Astrocyte (in vitro differentiated cells and primary cell): ENCODE results near the gene ZNF718.

Source experiments
- EZH2 ChIP-seq: IDR thresholded peaks from 2 replicates; pipeline ENCODE4 v1.6.1; 2012; ENCODE audit warnings: mild to moderate bottlenecking, low read length, inconsistent platforms; ENCODE audit not compliant: insufficient read depth
- TF ChIP-seq, protein P1 (sequence below): IDR thresholded peaks from 2 replicates; pipeline ENCODE4 v1.5.1; 2011; ENCODE audit warnings: low read depth, mild to moderate bottlenecking, inconsistent platforms, low read length, moderate library complexity; ENCODE audit not compliant: insufficient read depth

DNA sequence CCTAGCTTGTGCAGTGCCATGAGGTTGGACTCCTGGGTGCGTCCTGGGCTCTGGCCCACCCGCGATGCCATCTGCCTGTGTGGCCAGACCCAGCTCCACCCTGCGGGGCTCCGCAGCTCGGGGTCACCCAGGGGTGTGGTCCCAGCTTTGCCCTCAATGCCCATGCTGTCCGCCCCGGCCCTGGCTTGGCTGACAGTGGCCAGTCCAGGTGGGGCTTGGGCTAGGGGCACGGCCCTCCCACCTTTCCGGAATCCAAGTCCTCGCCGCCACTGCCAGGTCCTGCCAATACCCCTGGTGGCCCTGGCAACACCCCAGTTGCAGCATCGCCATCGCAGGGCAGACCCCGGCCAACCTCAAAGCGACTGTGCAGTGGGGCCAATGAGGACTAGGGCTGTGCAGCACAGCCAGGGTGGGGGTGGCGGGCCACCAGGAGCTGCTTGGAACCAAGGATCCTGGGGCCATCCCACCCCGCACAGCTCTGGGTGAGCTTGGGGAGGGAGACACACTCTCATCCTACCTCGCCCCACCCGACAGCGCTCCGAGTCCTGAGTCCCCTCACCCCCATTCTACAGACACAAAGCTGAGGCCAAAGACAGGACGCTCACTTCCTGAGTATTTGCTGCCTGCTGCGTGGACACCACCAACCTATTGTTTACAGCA lies 80.9 kb downstream of the ZNF718 start:
- TF ChIP-seq, protein P1, sequence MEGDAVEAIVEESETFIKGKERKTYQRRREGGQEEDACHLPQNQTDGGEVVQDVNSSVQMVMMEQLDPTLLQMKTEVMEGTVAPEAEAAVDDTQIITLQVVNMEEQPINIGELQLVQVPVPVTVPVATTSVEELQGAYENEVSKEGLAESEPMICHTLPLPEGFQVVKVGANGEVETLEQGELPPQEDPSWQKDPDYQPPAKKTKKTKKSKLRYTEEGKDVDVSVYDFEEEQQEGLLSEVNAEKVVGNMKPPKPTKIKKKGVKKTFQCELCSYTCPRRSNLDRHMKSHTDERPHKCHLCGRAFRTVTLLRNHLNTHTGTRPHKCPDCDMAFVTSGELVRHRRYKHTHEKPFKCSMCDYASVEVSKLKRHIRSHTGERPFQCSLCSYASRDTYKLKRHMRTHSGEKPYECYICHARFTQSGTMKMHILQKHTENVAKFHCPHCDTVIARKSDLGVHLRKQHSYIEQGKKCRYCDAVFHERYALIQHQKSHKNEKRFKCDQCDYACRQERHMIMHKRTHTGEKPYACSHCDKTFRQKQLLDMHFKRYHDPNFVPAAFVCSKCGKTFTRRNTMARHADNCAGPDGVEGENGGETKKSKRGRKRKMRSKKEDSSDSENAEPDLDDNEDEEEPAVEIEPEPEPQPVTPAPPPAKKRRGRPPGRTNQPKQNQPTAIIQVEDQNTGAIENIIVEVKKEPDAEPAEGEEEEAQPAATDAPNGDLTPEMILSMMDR: no peak
- no peak for TF ChIP-seq EZH2
